Measurements from ENCODE around the gene LNX1. TPM values are rescaled to one million over a fixed set of nuclear protein-coding genes. Genes with fewer than 3 reads are reported as not detected.

The LNX1 gene
- total and polyA plus RNA-seq, 2 of the 13 experiments (the other 11 are each of a cell fraction or from before 2014, with no cell fraction given): 0.49 TPM

DNA sequence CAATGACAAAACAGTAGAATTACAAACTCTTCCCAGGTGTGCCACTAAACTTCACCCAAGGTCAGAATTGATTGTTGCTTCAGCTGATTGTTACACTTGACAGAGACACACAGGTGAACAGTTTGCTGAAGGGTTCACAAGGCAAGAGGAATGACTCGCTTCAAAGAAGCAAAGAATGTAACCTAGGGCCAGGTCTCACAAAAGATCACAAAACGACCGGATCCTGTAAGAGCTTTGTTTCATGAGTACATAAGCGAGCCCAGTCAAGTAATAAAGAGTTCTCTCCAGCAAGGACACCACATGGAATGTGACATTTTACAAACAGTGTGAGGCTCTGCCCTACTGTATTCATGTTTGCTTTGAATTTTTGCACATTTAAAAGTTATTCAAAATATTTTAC is 9.1 kb downstream of the LNX1 start:
- no peak overlapping the region for H3K9ac ChIP-seq (ENCODE audit: insufficient read depth, low read depth, low read length)
- no peak overlapping the region for H2AFZ ChIP-seq (ENCODE audit: low read length)
- CTCF ChIA-PET (ENCODE audit: low intra/inter-chr PET ratio, low total read pairs): no interaction called here
- no peak overlapping the region for H3K27ac ChIP-seq (ENCODE audit: extremely low read length, insufficient read depth, low read length)
- in situ Hi-C loops (cut with HindIII; ENCODE audit: extremely low pct_ligation_motif_present, low pct_unique_long_range_greater_than_20kb): no loop called here
- FAIRE-seq: no peak
- H3K4me2 ChIP-seq (ENCODE audit: low read depth, low read length): no peak overlapping the region
- intact Hi-C loops (cut with micrococcal nuclease; ENCODE audit: unreplicated experiment): no loop called here
- peak; percentile 96 for ATAC-seq
- peak; percentile 77 for DNase-seq (ENCODE audit: low spot score)
- BruUV-seq (replicated peaks): no TSS peak
- no peak overlapping the region for H3K4me3 ChIP-seq (replicated peaks in 1 of 3; ENCODE audit: insufficient read depth in 1 of 3, low read depth in 2 of 3, low read length in 3 of 3)
- no peaks in the 10 kb centered on the region for H3K27me3 ChIP-seq (ENCODE audit: control insufficient read depth in 1 of 2, insufficient read depth in 2 of 2, low read length in 2 of 2)
- no peaks in the 10 kb centered on the region for H3K9me3 ChIP-seq (ENCODE audit: low read length)
- H3K4me1 ChIP-seq (ENCODE audit: insufficient read depth, low read length): peaks cover 45% of the 10 kb centered on the region
- POLR2A ChIA-PET: no interaction called here
- 0% methylated on average over 4 of the region's 4 CpGs for WGBS (ENCODE audit: low lambda C conversion rate)
- no peaks in the 10 kb centered on the region for H3K36me3 ChIP-seq (replicated peaks in 1 of 2; ENCODE audit: control insufficient read depth in 1 of 2, insufficient read depth in 2 of 2, low read length in 2 of 2)
- H4K20me1 ChIP-seq (ENCODE audit: insufficient read depth, low read length): no peaks in the 10 kb centered on the region
- no peaks in the 10 kb centered on the region for H3K79me2 ChIP-seq (ENCODE audit: insufficient read depth, low read length)
- TF ChIP-seq TAF15 (IDR thresholded peaks at IDR 0.05; ENCODE audit: low read depth, low read length, poor library complexity, severe bottlenecking): no peak
- TF ChIP-seq SETDB1 (CRISPR knock-in tag; IDR thresholded peaks at IDR 0.05; ENCODE audit: borderline replicate concordance): no peak
- no peak for TF ChIP-seq ZNF44 (CRISPR knock-in tag; IDR thresholded peaks at IDR 0.05)
- TF ChIP-seq, protein P1, sequence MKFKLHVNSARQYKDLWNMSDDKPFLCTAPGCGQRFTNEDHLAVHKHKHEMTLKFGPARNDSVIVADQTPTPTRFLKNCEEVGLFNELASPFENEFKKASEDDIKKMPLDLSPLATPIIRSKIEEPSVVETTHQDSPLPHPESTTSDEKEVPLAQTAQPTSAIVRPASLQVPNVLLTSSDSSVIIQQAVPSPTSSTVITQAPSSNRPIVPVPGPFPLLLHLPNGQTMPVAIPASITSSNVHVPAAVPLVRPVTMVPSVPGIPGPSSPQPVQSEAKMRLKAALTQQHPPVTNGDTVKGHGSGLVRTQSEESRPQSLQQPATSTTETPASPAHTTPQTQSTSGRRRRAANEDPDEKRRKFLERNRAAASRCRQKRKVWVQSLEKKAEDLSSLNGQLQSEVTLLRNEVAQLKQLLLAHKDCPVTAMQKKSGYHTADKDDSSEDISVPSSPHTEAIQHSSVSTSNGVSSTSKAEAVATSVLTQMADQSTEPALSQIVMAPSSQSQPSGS (CRISPR knock-in tag; IDR thresholded peaks at IDR 0.05): no peak
- no peak for TF ChIP-seq DR1 (CRISPR knock-in tag; IDR thresholded peaks at IDR 0.05)
- TF ChIP-seq EZH2 (conservative IDR thresholded peaks at IDR 0.05; ENCODE audit: low read depth, low read length): no peak
- TF ChIP-seq, protein P2, sequence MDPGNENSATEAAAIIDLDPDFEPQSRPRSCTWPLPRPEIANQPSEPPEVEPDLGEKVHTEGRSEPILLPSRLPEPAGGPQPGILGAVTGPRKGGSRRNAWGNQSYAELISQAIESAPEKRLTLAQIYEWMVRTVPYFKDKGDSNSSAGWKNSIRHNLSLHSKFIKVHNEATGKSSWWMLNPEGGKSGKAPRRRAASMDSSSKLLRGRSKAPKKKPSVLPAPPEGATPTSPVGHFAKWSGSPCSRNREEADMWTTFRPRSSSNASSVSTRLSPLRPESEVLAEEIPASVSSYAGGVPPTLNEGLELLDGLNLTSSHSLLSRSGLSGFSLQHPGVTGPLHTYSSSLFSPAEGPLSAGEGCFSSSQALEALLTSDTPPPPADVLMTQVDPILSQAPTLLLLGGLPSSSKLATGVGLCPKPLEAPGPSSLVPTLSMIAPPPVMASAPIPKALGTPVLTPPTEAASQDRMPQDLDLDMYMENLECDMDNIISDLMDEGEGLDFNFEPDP (CRISPR knock-in tag; conservative IDR thresholded peaks at IDR 0.05): no peak
- TF ChIP-seq ZNF841 (CRISPR knock-in tag; IDR thresholded peaks at IDR 0.05; ENCODE audit: borderline replicate concordance): no peak
- TF ChIP-seq SOX5 (CRISPR knock-in tag; IDR thresholded peaks at IDR 0.05; ENCODE audit: borderline replicate concordance): peak; percentile 96
- no peak for TF ChIP-seq KLF6 (CRISPR knock-in tag; IDR thresholded peaks at IDR 0.05)
- no peak for TF ChIP-seq ZFP36L1 (CRISPR knock-in tag; IDR thresholded peaks at IDR 0.05)
- no peak for TF ChIP-seq HNRNPK (IDR thresholded peaks at IDR 0.05; ENCODE audit: low read depth, low read length, poor library complexity, severe bottlenecking)
- no peak for TF ChIP-seq PCBP2 (optimal IDR thresholded peaks at IDR 0.05; ENCODE audit: low read depth, low read length, poor library complexity, severe bottlenecking)
- no peak for TF ChIP-seq ZNF788 (CRISPR knock-in tag; IDR thresholded peaks at IDR 0.05; ENCODE audit: borderline replicate concordance)
- TF ChIP-seq CHD4 (IDR thresholded peaks at IDR 0.05; ENCODE audit: borderline replicate concordance, low read length): no peak
- TF ChIP-seq, protein P3, sequence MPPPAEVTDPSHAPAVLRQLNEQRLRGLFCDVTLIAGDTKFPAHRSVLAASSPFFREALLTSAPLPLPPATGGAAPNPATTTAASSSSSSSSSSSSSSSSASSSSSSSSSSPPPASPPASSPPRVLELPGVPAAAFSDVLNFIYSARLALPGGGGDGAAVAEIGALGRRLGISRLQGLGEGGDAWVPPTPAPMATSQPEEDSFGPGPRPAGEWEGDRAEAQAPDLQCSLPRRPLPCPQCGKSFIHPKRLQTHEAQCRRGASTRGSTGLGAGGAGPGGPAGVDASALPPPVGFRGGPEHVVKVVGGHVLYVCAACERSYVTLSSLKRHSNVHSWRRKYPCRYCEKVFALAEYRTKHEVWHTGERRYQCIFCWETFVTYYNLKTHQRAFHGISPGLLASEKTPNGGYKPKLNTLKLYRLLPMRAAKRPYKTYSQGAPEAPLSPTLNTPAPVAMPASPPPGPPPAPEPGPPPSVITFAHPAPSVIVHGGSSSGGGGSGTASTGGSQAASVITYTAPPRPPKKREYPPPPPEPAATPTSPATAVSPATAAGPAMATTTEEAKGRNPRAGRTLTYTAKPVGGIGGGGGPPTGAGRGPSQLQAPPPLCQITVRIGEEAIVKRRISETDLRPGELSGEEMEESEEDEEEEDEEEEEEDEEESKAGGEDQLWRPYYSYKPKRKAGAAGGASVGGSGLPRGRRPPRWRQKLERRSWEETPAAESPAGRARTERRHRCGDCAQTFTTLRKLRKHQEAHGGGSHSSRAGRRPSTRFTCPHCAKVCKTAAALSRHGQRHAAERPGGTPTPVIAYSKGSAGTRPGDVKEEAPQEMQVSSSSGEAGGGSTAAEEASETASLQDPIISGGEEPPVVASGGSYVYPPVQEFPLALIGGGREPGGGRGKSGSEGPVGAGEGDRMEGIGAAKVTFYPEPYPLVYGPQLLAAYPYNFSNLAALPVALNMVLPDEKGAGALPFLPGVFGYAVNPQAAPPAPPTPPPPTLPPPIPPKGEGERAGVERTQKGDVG (CRISPR knock-in tag; IDR thresholded peaks at IDR 0.05; ENCODE audit: borderline replicate concordance): no peak
- TF ChIP-seq, protein P4, sequence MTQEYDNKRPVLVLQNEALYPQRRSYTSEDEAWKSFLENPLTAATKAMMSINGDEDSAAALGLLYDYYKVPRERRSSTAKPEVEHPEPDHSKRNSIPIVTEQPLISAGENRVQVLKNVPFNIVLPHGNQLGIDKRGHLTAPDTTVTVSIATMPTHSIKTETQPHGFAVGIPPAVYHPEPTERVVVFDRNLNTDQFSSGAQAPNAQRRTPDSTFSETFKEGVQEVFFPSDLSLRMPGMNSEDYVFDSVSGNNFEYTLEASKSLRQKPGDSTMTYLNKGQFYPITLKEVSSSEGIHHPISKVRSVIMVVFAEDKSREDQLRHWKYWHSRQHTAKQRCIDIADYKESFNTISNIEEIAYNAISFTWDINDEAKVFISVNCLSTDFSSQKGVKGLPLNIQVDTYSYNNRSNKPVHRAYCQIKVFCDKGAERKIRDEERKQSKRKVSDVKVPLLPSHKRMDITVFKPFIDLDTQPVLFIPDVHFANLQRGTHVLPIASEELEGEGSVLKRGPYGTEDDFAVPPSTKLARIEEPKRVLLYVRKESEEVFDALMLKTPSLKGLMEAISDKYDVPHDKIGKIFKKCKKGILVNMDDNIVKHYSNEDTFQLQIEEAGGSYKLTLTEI (CRISPR knock-in tag; conservative IDR thresholded peaks at IDR 0.05): no peak
- no peak for TF ChIP-seq ZFP82 (CRISPR knock-in tag; IDR thresholded peaks at IDR 0.05; ENCODE audit: borderline replicate concordance)

Data from HepG2 (cell line).